ENCODE results near the gene FOXL1.

FOXL1 gene

GRCh38 chr16:86578061-86578599 lies at the start of gene FOXL1:
FOXL1 (plus strand) TSS chr16:86578549; CDS start chr16:86578724, 175 bp downstream.
- peak; percentile 90 for DNase-seq

DNA sequence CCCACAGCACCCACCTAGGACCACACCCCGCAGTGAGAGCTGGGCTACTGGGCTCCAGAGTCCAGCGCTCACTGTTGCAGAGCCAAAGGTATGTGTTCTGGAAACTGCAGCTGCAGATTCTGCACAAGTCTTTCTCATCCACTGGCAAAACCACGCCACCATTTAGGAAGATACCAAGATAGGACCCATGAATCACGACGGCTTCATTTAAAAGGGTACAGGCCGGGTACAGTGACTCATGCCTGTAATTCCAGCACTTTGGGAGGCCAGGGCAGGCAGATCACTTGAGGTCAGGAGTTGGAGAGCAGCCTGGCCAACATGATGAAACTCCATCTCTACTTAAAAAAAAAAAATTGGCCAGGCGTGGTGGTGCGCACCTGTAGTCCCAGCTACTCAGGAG lies 49.2 kb upstream of the FOXL1 start:
- no peak for DNase-seq

- no peak for DNase-seq
Measured at GRCh38 chr16:86530251-86531190, 47.8 kb upstream of the FOXL1 start.

DNA sequence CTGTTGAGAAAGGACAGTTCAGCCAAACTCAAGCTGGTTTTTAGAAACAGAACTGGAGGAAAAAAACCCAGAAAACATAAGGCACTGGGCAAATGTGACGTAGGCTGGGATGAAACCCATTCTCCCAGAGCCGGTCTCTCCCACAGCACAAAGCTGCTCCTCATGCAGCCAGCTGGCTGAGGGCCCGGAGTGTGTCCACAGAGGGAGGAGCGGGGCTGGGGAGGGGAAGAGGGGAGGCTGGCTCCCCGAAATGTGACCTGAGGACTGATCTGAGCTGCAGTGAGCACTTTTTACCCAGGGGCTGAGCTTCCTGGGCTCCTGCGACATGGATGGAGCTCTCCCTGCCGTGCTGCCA lies 47.2 kb upstream of the FOXL1 start:
- no peak for DNase-seq

GRCh38 chr16:86531641-86532525 lies 46.5 kb upstream of the FOXL1 start:
- no peak for DNase-seq

DNA sequence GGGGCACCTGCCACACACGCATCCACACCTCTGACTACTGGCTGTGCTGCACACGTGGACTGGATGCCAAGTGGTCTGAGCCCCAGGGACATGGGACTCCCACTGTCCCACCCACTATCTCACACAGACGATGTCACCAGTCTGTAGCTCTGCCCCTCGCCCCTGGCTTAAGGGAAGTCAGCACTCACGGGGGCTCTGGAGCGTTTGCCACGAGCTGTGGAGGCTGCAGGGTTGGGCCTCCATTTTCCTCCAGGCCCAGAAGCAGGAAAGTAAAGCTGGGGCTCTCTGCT lies 45.9 kb upstream of the FOXL1 start:
- DNase-seq: no peak

- DNase-seq: no peak
Measured at GRCh38 chr16:86533076-86533475, 45.3 kb upstream of the FOXL1 start.

- DNase-seq: no peak
Measured at GRCh38 chr16:86533767-86534351, 44.5 kb upstream of the FOXL1 start.

DNA sequence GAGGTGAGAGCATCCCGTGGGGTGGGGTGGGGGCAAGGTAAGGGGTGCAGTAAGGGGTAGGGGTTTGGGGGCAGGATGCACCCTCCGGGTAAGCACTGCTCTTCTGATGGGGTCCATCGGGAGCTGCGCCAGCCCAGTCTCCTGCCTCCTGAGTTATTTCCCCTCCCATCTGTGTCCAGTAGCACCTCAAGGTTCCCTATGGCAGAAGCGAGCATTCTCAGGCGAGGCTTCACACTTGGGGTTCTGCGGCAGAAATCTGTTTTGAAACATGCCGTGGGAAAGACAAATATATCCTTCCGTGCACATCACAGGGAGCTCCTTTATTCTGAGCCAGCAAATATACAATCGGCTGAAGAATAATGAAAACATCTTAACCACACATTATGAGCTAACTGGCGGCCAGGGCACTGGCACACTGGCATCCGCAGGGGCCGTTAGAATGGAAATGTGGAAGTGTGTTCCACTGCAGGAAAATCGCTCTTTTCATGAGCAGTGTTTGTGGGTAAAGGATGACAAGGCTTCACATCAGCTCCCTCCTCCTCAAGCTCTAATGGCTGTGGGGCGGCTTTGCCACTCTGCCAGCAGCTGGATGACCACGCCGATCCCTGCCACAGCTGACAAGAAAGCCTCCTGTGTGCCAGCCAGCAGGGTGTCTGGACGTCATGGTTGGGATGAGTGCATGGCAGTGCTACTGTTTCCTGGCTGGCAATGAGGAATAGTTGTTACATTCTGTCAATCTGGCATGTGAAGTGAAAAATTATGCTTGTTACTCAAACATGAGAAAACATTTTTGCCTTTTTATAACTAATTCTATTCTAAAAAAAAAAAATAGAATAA lies 43.4 kb upstream of the FOXL1 start:
- DNase-seq: no peak

DNA sequence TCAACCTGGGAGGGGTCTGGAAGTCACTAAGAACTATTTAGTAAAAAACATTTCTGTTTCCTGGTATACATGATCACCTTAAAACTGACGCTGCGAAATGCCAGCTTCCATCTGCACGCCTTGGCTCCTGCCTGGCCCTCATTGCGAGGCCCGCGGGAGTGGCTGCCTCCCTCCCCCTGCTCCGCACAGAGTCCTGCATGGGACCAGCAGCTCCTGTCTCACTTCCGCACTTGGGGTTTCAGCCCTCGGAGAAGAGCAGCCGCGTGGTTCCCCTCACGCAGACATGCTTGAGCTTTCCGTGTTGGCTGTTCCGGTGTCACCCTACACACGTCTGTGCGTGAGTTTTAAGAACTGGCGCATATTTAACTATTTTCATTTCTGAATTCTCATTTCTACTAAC lies 41.7 kb upstream of the FOXL1 start:
- DNase-seq: no peak

GRCh38 chr16:86537486-86537885 lies 40.9 kb upstream of the FOXL1 start:
- no peak for DNase-seq

DNA sequence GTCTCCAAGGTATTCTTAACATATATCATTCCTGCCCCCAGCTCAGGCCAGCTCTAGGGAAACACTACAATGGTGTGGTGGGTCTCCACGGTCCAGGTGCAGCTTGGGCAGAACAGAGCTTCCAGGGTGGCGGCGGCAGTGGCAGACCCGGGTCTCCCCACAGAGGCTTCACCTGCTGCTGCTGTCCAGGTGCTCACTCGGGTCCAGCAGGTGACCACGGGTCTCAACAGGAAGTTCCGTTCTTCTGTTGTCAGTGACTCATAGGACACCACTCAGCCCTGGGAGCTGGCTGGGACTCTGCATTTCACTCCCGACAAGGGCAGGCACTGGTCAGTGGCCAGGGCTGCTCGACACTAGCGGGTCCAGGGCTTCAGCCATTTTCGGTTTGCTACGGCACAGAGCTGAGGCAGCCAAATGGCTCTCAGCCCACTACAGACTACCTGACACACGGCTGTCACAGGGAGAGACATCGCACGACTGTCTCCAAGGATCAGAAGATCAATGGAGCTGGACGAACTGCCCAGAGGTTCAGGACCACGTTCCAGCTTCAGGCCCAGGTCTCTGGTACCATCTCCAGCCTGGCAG lies 40.1 kb upstream of the FOXL1 start:
- no peak for DNase-seq

- DNase-seq: no peak
Measured at GRCh38 chr16:86540894-86541293, 37.5 kb upstream of the FOXL1 start.

DNA sequence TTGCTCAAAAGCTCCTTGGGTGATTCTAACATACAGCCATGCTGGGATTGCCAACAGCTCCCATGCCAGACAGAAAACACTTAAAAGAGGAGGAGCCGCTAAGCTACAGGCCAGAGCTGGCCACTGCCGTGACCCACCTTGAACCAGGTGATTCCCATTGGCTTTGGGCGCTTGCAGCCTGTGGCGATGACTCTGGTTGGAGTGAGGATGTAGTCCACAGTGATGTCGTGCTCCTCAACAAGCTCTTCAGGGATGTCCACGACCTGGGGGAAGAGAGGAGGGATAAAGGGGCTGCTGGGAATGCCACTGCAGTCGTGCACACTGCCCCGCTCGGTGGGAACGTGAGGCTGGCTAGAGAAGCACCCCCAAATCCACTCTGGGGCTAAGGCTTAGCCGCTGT lies 36.8 kb upstream of the FOXL1 start:
- DNase-seq: no peak

GRCh38 chr16:86542756-86543750 lies 35.3 kb upstream of the FOXL1 start:
- no peak for DNase-seq

GRCh38 chr16:86545481-86545880 lies 32.9 kb upstream of the FOXL1 start:
- no peak for DNase-seq

DNA sequence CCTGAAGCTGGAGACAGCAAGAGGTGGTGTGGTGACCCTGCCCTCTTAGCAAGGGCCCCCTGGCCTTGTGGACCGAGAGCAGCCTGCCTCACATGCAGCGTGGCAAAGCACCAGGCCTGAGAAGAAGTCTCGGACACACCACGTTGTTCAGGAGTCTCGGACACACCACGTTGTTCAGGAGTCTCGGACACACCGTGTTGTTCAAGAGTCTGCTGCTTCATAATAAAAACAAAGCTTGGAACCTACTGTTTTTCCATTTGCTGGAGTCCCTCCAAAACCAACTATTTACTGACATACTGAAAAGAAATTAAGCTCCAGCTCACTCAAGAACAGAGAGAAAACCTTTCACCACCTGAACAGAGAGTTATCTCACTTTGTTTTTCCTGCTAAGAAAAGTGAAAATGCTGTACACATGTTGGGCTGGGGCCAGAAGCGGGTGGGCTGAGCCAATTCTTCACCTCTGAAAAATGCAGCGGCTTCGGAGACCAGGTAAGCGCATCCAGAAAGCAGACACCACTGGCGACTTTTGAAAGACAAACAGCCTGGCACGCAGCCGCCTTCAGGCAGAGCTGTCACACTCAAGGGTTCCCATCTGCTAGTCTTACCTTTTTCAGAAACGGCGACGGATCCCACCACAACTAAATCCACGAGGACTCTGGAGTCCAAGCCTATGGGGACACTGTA lies 32.3 kb upstream of the FOXL1 start:
- no peak for DNase-seq

- no peak for DNase-seq
Measured at GRCh38 chr16:86546638-86547013, 31.7 kb upstream of the FOXL1 start.

DNA sequence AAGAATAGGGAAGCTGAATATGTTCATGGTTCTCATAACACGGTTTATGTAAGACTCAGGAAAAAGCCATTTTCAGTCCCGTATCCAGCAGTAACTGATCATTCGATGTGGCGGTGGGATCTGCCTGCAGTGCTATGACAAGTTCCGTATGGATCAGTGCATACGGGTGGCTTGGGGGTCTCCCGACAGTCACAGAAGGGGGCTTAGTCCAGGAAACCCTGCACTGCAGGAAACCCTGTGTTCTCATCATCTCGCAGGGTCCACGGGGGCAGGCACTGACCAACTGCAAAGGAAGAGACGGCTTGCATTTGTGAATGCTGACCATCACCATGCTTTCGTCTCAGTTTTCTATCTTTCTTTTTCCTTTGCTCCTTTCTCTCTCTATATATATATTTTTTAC lies 31.1 kb upstream of the FOXL1 start:
- DNase-seq: no peak
